GM19452 (cell line): ENCODE data around the gene UNC5B.

Source experiments
- ATAC-seq: cut with Tn5 transposase; IDR thresholded peaks from one replicate; pipeline ENCODE4 v1.9.1; 2021; ENCODE audit not compliant: unreplicated experiment

UNC5B gene

GRCh38 chr10:71338728-71339495 is 126.5 kb downstream of the UNC5B start:
- no peak for ATAC-seq

DNA sequence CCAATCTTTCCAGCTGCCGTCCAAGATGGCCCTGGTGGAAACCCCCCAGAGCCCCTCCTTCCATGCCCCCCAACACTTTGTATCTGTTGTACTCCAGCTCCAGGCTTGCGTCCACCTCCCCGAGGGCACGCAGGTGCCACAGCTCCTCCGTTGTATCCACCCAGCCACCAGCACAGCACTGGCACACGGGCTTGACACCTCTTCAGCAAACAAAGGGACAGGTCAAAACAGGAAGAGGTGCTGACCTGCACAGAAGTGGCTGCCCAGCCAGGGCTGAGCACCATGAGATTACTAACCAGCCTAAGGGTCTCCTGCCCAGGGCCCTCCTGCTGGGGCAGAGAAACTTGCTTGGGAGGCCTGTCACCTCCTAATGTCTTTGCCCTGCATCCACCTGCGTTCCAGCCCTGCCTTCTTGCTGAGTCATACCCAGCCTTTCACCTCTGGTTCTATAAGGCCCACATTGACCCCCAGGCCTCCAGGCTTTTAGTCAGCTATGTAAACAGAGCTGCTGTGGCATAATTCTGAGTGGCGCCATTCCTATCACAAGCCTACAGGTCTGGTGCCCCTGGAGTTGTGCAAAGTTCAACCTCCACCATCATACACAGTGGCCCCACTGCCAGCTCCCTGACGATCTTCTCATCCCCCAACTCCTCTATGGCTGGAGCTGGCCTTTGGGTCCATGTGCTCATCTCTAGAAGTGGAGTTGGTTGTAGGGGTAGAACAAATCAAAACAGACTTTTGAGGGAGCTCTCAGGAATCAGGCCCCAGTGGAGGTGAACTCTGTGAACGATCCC is 127.6 kb downstream of the UNC5B start:
- ATAC-seq = no peak

DNA sequence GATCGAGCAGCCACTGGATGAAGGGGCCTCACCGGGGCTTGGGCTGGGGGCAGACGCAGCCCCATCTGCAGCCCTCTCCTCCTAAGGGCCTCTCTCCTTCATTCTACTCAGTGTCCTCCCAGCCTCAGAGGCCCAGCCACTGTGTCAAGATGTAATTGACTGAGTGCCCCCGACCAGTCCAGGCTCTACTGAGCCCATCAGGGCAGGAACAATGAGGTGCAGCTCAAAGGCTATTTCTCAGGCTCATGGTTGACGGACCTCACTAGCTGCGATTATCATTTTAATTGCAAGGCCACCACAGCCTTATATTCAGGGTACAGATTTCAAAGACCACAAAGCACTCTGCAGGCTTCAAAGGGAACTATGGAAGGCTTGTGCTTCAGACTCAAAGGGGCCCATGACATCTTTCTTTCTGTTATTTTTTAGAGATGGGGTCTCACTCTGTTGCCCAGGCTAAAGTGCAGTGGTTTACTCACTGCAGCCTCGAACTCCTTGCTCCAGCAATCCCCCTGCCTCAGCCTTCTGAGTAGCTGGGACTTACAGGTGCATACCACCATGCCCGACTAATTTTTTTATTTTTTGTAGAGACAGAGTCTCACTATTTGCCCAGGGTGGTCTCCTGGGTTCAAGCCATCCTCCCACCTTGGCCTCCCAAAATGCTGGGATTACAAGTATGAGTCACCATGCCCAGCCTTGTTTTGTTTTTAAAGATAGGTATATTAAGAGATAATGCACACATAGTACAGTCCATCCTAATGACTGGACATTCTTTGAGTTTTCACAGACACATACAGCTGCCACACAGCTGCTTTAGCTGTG is 130.4 kb downstream of the UNC5B start:
- ATAC-seq = no peak

DNA sequence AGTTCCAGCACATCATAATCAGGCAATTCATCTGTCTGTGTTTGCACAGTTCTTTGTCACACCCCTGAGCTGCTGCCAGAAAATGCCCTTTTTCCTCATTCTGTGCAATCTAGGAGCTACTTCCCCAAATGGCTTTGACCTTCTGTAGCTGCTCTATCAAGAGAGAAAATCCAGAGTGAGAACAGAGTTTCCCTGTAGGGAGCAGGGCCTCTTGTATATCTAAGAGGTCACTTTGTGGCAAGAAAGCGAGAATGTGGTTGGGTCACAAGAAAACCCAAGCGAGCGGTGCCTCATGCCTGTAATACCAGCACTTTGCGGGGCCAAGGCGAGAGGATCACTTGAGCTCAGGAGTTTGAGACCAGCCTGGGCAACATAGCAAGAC is 131.0 kb downstream of the UNC5B start:
- ATAC-seq = no peak

GRCh38 chr10:71344154-71344925 is 132.0 kb downstream of the UNC5B start:
- ATAC-seq = no peak

GRCh38 chr10:71344993-71345480 is 132.7 kb downstream of the UNC5B start:
- no peak for ATAC-seq

GRCh38 chr10:71345694-71346093 is 133.3 kb downstream of the UNC5B start:
- ATAC-seq = no peak

- no peak for ATAC-seq
Observed at GRCh38 chr10:71346731-71347130, 134.4 kb downstream of the UNC5B start.

- ATAC-seq = no peak
Observed at GRCh38 chr10:71347587-71348395, 135.4 kb downstream of the UNC5B start.

- ATAC-seq = no peak
Observed at GRCh38 chr10:71348850-71349249, 136.5 kb downstream of the UNC5B start.

- ATAC-seq = no peak
Observed at GRCh38 chr10:71349406-71349805, 137.0 kb downstream of the UNC5B start.

GRCh38 chr10:71351087-71351486 is 138.7 kb downstream of the UNC5B start:
- ATAC-seq = no peak

GRCh38 chr10:71351628-71352319 is 139.4 kb downstream of the UNC5B start:
- ATAC-seq = no peak
